ENCODE results near the gene EPHA5. TPM values are rescaled to one million over a fixed set of nuclear protein-coding genes. Genes with fewer than 3 reads are reported as not detected.

The EPHA5 gene
- total RNA-seq, 1 experiment from 2014 or later, result not detected

GRCh38 chr4:65617416-65617815, 52.9 kb downstream of the EPHA5 start:
- no CpG with 5 or more reads among the region's 1 CpG for WGBS (ENCODE audit: extremely low coverage, insufficient read length, low lambda C conversion rate)
- Histone ChIP-seq H3T11ph (ENCODE audit: low read length) (no peak overlapping the region), H2BK15ac (ENCODE audit: low read depth, low read length) (no peak overlapping the region), H4K20me1 (ENCODE audit: control insufficient read depth, insufficient read depth, insufficient read length) (no peaks in the 10 kb centered on the region), H2BK120ac (ENCODE audit: low read depth, low read length, poor library complexity, severe bottlenecking) (no peak overlapping the region), H2AFZ (ENCODE audit: low read length) (no peak overlapping the region), H3K79me2 (ENCODE audit: insufficient read depth, low read length) (no peaks in the 10 kb centered on the region), H3K79me1 (ENCODE audit: insufficient read depth, low read depth, low read length, poor library complexity, severe bottlenecking) (no peaks in the 10 kb centered on the region), H3K27me3 (ENCODE audit: insufficient read depth, low read length) (no peaks in the 10 kb centered on the region), H3K18ac (ENCODE audit: insufficient read length, low read depth, low read length) (no peak overlapping the region), H2BK5ac (ENCODE audit: insufficient read length, low read length) (no peak overlapping the region), H2BK12ac (ENCODE audit: insufficient read length, low read depth, low read length) (no peak overlapping the region), H3K56ac (ENCODE audit: insufficient read length, low read depth, low read length) (no peak overlapping the region), H4K5ac (ENCODE audit: insufficient read length, low read depth, low read length) (no peak overlapping the region), H2AK5ac (ENCODE audit: insufficient read length, low read length) (no peak overlapping the region), H3K14ac (ENCODE audit: insufficient read depth, low read length) (no peak overlapping the region), H3K23me2 (ENCODE audit: insufficient read length, low read depth, low read length, poor library complexity, severe bottlenecking) (no peaks in the 10 kb centered on the region), H3K9me3 (ENCODE audit: control insufficient read depth, low read depth, low read length) (no peaks in the 10 kb centered on the region), H4K8ac (replicated peaks; ENCODE audit: insufficient read length, low read depth, low read length) (no peak overlapping the region), H3K4me2 (ENCODE audit: insufficient read depth, insufficient read length, low read length) (no peak overlapping the region), H2BK20ac (ENCODE audit: low read depth, low read length, poor library complexity, severe bottlenecking) (no peak overlapping the region), H3K9ac (ENCODE audit: extremely low read depth, insufficient read length, low read length) (no peak overlapping the region), H3K4me1 (ENCODE audit: insufficient read depth, low read length) (no peaks in the 10 kb centered on the region), H3K23ac (ENCODE audit: insufficient read length, low read depth, low read length) (no peak overlapping the region), H4K91ac (ENCODE audit: insufficient read length, low read depth, low read length) (no peak overlapping the region), H3K4ac (ENCODE audit: low read depth, low read length) (no peak overlapping the region), H3K27ac (ENCODE audit: insufficient read length, low read depth, low read length) (no peak overlapping the region)
- H3K27me3 Mint-ChIP-seq (ENCODE audit: low read depth), result no peaks in the 10 kb centered on the region
- H3K4me1 Mint-ChIP-seq, result no peaks in the 10 kb centered on the region; a peak in 2 of 4 replicates
- H3K4me3 Mint-ChIP-seq, result no peak overlapping the region
- no peaks in the 10 kb centered on the region for H3K9me3 Mint-ChIP-seq
- no peak for DNase-seq
- H3K36me3 Mint-ChIP-seq (ENCODE audit: insufficient read depth in 1 of 3, low read depth in 3 of 3), result no peaks in the 10 kb centered on the region
- no peak overlapping the region for H3K27ac Mint-ChIP-seq
- TF ChIP-seq CTCF (conservative IDR thresholded peaks at IDR 0.05), result no peak
